NCI-H2081 treated with DMSO at 0.1 percent for 48 hours (cell line): ENCODE results near the gene HES6.
"Not testable (repeated sequence)": the region's sequence is repeated elsewhere in the genome, so short reads cannot be mapped to it uniquely, and the experiment has no call there.

Experiments
- DNase-seq: peaks from one replicate; lab custom pipeline; 2025; lab: John Stamatoyannopoulos, UW

Gene HES6

DNA sequence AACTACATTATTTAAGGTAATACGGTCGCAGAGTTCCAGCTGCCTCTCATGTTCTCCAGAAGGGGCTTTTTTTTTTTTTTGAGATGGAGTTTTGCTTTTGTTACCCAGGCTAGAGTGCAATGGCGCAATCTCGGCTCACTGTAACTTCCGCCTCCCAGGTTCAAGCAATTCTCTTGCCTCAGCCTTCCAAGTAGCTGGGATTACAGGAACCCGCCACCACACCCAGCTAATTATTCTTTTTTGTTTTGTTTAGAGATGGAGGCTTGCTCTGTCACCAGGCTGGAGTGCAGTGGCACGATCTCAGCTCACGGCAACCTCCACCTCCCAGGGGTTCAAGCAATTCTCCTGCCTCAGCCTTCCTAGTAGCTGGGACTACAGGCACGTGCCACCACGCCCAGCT lies 33.6 kb upstream of the HES6 start:
- DNase-seq = not testable (repeated sequence)

DNA sequence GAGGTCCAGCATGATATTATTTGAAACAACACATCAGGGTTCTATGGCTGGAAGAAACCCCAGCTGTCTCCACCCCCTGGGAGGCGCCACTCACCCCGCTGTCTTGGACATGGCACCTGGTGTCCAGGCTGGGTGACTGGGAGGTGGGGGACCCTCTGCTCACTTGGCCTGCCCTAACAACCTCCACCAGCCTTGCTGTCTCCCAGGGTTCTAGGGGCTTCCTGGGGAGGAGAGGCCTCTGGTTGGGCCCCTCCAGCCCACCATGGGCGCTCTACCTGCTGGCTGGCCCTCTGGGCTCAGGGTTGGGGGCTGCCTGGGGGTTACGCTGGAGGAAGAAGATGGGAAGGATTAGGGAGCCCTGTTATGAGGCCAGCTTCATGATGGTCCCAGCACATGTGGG lies 32.3 kb upstream of the HES6 start:
- DNase-seq = no peak

DNA sequence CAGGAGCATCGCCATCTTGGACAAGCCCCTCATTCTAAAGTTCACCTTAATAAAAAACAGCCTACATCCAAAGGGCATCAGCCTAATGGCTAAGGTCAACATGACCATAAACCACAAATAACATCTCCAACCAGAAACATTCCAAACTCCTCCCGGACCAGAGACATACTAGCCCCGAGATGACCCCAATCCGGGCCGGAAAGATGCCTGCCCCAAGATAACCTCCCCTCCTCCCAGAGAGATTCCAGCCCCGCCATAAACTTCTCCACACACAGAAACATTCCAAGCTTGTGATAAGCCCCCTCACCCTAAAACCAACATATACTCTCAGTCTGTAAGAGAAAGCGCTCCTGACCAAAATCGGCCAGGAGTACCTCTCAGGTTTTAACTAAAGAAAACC lies 31.8 kb upstream of the HES6 start:
- not testable (repeated sequence) for DNase-seq

DNA sequence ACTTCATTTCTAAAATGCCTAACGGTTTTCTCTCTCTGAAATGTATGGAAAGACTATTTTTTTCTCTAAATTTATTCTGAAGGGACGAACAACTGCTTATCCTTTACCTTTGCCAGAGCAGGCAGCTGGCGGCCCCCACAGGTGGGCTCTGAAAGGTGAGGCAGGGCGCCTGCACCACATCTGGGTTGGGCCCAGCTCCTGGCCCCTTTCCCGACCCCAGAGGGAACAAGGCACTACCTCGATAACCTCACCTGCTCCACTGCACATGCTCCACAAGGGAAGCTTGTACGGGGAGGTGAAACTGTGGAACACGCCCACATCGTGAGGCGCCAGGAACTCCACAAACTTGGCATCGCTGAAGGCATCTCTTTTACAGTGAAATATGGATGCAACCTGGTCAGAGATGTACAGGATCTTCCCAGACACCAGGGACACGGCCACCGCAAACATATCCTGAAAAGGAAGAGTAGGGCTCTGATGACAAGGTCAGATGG lies 31.3 kb upstream of the HES6 start:
- no peak for DNase-seq

DNA sequence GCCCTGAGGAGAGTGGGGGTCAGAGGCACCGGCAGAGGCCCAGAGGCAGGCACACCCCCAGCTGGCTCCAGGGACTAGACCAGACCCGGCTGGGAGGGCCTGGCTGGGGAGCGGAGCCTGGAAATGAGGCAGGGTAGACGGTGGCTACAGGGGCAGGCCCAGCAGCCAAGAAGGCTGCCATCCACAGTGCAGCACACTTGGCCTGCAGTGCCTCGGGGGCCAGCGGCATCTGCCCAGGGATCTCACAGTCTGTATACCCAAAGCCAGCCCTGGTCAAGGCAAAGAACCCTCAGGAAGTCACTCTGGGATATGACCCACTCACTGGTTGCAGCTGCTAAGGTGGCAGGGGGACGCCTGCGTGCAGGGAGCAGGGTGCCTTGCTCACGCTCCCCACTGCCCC lies 30.8 kb upstream of the HES6 start:
- no peak for DNase-seq

DNA sequence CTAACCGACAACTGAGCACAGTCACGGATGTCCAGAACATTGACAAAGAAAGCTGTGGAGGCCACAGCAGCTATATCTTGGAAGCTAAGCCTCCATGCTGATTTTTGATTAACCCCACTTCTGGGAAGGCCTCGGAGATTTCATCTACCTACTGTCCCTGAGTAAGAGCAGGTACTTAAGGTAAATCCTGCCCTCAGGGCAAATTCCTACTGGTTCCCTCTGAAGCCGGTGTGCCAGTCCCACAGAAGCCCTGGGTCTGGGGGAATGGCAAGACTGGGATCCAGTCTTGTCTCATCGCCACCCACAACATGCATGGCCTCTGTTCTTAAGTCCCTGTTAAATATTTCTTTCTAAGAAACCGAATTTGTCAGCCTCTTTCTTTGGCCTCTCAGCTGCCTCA lies 29.9 kb upstream of the HES6 start:
- no peak for DNase-seq

DNA sequence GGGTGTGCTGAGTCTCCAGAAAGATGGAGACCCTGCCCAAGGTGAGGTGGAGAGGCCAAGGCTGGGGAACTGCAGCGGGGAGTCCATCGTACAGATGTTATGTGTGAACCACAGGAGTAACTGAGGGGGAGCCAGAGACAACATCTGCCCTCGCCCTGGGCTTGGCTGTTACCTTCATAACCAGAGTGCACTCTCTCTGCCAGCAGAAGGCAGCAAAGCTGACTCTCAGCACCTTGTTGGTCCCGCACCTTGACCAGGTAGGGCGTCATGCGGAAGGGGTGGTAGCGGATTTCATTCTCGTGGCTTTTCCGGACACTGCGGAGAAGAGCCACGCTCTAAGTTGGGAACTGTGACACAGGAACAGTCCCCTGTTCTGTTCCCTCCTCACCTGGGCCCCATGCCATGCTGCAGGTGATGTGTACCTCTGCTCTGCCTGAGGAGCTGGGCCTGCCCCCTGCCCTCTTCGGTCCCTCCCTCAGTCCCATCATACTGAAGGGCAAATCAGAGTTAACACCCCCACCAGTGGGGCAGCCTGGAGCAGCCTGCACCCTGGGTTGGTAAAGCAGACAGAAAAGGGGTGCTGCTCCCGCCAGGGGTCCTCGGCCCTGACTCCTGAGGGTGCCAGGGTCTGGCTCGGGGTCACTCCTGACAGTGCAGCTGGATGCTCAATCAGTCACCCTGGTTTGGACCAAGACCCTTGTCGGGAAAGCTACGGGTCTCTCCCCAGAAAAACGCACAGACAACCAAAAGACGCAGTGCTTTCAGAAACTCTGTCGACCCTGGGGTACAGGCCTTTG lies 28.2 kb upstream of the HES6 start:
- DNase-seq = no peak

DNA sequence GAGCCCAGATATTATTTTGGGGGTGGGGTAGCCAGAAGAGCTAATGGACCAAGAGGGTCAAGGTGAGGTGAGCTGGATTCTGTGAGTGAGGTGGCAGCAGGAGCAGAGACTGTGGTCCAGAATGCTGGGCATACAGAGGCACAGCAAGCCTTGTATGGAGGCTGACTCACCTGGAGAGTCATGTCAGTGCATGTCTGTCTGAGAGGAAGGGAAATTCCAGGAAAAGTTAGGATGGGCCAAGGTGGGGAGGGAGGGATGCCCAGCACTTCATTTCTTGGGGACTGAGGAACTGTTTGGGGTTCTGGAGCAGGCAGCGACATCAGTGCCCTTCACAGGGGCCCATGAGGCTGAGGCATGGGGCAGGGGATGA lies 27.5 kb upstream of the HES6 start:
- DNase-seq = no peak

DNA sequence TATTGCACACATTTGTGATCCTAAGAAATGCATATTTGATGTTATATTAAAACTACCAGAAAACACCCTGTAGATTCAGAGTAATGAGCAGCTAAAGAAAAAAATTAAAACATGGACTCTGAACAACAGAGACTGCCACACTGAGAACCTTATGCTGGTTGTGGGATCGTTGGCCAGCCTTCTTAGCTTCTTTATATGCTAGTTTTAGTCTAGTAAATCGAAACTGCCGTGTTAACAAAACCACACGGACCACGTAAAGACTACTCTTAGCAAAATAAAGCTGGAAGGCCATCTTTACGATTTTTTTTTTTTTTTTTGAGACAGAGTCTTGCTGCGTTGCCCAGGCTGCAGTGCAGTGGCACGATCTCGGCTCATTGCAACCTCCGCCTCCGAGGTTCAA lies 25.8 kb upstream of the HES6 start:
- DNase-seq = no peak

DNA sequence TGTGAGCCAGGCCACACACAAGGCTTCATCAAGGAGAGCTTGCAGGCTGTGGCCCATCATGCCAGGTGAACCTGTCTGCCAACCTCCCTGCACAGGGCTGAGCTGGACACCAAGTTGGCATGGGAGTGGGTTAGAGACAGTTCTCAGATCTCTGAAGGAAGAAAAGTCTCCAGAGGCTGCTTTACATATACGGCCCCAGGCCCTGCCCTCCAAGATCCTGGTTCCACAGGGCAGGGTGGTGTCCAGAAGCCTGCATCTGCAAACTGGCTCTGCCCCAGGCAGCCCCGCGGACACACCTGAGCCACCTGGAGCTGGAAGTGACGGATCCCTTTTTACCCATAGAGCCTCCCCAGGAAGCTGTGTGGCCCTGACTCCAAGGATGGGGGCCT lies 24.2 kb upstream of the HES6 start:
- no peak for DNase-seq

DNA sequence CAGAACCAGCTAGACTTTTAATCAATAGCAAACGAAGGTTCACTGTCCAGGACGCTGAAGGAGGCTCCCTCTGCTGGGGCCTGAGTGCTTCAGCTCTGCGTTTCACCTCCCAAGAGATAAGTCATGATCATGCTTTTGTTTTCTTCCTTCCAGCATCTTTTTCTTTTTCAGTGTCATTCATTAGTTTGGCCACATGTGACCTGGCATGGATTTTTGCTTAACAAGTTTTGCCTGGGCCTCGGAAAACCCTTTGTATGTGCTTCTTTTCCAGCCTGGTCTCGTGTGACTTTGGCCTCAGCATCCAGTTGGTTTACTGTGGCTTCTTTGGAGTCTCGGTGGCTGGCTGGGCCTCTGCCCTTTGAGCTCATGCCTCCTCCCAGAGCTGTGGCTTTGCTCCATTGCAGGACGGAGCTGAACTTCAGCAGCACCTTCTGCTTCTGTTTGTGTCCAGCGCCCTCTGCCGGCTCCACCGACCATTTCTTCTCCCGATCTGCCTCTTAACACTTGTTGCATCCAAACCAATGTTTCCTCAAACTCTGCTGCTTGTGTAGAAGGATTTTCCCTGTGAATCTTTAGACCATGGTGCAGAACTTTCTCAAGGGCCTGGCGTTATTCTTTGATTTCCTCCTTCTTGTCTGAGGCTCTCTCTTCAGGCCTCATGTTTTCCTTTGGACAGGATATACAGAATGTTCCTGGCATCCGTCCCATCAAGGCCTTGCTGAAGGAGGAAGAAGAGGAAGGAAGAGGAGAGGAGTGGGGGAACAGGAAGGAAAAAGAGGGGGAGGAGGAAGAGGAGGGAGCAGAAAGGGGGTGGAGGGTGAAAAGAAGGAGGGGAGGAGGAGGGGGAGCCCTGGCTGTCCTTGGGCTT lies 23.6 kb upstream of the HES6 start:
- DNase-seq = no peak

DNA sequence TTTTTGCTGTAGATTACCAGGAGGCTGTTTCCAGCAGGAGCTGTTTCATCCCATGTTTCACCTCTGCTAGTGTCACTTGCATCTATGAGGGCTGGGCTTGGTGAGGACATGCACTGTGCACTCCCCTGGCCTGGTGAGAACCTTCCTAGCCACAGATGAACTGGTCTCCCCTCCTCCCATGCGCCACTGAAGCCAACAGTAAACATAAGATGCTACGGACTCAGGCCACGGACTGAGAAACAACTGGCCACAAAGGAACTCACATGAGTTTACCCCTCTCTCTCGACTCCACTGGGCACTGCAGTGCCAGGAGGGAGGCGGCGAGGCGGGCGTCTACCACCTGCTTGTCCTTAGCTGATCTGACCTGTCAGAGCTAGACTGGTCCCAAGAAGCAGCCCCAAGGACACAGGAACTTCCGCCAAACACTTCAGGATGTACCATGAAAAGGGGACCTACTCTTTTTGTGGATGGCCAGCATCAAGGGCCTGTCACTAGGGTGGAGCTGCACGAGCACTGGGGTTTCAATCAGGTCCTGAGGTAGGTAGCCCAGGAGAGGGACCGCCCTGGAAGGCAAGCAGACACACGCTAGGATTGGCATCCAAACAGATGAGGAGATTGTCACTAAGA lies 22.8 kb upstream of the HES6 start:
- no peak for DNase-seq

DNA sequence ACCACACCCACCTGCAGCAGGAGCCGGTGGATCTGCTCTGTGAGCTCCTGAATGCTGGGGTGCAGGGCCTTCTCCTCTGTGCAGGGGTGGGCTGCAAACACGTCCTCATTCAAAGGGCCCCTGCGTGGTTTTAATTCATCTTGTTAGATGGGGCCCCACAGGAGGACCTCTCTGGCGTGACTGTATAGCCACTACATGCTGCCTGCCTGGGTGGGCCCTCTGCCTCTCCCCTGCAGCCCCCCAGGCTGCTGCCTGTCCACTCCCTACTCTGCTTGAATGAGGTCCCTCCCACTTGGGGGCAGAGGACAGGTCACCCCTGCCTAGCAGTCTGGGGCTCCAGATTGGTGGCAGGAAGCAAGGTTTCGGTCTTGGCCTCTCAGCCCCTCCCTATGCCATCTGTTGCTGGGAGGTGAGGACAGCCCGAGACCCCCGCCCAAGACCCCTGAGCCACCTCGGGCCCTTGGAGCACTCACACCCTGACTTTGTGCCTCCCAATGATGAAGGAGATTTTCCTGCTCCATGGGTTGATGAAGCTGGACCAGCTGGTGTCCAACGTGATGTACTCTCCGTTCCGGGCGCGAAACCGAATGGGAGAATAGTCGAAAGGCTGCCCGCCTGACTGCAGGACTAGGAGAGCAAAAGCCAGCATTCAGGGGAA lies 22.0 kb upstream of the HES6 start:
- no peak for DNase-seq

DNA sequence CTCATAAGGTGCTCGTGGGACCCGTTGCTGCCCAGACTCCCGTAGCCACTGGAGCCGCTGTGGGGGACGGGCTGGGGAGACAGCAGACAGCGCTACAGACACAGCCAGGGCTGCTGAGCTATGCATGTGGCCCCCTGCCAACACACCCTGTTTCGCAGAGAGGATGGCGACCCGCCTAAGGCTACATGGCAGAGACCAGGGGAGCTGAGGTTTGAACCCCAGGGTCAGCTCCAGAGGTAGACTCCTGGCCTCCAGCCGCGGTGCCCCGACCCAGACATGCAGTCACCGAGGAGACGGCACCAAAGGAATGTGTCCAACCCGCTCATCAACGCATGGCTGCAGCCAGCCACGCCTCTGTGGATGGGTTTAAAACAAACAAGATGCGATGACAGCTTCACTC lies 21.0 kb upstream of the HES6 start:
- no peak for DNase-seq

DNA sequence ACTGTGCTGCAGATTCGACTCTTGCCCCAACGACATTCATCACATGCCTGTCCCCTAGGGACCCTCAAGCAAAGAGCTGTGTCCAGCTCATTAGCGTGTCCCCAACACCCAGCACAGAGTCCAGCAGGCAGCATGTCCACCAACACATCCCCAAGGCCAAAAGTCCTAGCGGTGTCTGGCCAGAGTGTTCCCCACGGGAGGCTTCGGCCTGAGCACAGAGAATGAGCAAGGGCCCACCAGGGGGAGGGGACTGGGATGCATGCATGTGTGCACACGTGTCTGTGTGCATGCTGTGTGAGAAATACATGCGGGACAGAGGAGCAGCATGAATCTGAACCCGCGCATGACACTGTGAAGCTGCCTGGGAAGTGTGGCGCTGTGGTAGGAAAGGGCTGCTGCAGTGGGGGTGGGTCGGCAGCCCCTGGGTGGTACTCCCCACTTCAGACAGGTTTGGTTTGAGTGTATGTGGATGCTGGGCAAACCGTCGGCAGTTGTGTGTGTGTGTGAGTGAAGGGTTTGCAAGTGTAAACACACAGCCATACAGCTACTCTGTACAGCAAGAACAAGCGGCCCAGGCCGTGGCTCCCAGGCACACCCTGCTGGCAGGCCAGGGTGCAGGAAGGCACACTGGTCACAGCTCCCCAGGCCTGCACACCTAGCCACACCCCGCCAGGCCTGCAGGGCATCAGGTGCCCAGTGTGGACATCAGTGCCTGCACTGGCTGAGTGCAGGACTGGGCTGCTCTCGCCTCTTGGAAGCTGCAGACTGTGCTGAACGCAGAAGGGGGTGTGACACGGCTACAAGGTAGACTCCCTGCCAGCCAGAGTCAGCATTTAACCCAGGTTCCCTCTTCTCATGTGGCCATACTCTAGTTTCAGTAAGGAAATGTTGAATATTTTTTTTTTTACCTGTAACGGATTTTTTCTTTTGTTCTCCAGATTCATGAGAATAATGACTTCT lies 19.5 kb upstream of the HES6 start:
- DNase-seq = no peak

DNA sequence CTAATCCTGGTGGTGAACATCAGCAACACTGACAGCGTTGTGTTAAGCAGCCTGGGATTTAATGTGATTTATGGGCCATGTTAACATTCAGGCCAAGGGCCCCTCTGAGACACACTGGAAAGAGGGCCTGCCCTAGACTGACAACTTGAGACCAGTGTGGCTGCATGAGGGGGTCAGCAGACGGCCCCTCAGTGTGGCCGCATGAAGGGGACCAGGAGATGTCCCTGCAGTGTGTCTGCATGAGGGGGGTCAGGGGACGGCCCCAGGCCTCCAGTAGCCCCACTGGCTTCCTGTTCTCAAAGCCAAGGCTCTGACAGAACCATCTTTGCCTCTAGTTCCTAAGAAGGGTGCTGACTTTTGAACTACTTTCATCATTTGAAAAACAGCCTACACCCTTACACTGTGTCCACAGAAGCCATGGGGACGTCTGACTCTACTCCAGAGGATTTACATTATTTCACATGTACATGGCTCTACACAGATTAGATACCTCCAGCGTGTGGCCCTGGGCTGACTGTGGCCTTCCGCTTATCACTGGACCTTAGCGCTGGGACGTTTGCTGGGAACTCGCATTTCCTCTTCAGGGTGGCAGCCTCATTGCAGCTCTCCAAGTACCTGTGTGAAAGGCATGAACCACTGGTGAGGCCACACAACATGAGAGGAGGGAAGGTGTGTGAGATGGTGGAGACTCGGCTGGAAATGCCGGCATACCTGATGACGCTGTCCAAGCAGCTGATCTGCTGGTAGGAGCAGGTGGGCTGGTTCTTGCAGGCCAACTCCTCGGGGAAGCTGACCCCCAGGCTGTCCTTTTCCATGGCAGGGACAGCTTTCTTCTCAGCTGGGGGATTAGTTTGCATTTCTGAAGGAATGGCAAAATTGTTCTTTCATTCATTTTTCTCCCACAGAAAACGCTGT lies 18.2 kb upstream of the HES6 start:
- DNase-seq = no peak

DNA sequence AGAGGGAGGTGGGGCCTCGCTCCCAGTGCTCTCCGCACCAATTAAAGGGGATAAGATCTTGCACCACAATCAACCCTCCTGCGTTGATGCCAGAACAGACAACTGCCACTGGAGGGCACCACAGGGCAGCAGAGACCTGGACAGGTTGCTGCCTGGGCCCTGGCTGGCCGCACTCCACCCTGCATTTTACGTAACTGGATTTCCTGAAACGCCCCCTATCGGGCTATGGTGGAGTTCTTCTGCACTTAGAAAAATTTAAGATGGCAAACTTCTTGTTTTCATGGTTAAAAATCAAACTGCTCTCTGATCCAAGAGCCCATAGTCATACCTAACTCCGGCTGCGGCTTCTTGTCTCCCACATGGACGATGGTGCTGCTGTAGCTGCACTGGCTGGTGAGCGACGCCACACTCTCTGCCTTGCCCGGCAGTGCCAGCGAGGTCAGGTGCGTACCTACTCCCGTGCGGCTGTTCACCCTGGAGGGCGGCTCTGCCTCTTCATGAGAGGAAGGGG lies 16.8 kb upstream of the HES6 start:
- DNase-seq = peak; percentile 72

DNA sequence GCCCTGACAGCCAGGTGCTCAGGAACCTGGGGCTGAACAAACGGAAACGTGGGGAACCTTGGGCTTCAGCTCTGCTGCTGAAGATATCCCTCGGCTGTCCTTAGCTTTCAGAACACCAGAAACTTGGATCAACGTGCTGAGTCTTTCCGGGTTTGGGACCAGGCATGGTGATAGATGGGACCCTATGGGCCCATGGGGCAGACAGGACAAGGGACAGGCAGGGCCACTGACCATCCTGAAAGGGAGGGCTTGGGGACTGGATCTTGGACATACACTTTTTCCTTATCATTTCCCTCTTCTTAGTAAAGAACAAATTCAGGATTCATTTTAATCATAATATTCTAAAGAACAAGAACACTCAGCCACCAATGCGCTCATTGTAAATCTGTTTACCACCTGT lies 16.3 kb upstream of the HES6 start:
- no peak for DNase-seq

DNA sequence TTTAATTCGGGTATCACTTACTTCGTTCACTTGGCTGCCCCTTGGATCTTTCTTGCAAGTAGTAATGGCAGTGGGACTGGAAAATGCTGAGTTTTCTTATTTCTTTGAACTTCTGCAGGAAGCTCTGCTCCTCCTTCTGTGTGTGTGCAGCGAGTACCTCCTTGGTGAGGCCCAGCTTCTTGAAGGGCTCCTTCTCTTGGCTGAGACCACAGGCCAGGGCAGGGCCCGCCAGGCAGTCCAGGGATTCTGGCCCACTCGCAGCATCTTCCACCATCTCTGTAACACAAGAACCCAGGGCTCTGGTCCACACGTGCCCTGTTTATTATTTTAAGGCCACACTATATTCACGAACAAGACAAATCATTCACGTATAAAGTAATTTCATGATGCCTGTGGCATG lies 15.8 kb upstream of the HES6 start:
- no peak for DNase-seq

DNA sequence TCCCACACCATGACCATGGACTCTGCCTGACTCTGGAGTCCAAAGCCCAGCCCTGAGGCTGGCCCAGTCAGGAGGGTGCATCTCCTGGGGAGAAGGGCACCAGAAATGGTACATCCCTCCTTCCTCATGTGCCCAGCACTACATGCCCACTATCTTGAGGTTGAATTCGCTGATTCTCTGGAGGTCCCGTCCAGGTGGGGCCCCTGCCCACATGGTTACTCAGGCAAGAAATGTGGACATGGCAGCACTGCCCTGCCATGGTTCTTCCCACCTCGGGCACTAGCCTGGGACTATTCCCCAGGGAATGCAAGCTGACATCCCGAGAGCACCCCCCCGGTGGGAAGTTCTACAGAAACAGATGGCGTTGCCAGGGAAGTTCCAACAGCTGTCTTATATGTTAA lies 15.3 kb upstream of the HES6 start:
- no peak for DNase-seq
